ENCODE results near the gene GLI3. TPM values are rescaled to one million over a fixed set of nuclear protein-coding genes. Genes with fewer than 3 reads are reported as not detected.

Gene GLI3
- total RNA-seq, 1 experiment from 2014 or later, result 45.0 TPM

DNA sequence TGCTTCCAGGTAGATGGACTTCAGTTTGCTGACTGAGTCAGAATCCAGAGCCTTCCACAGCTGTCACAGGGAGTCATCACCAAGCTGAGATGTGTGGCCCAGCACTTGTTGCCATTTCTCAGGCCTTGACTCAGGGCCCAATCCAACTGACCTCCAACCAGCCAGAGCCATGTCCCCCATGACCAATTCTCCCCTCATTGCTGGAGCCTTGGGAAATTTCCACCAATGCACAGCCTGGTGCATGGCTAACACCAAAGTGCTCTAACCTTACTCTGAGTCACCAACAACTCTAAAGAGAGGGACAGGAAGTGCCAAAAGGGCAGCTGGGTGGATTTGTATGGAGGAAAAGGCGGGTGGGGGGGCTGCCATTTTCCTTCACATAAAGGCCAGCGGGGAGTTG is 13.4 kb upstream of the GLI3 start:
- H3K56ac ChIP-seq (ENCODE audit: insufficient read length, low read depth, low read length), result no peak overlapping the region
- DNase-seq, result no peak
- H3K9me3 Mint-ChIP-seq, result peaks cover 12 to 17% of the 10 kb centered on the region in 2 experiments; a peak in 4 of 5 replicates
- H2BK120ac ChIP-seq (ENCODE audit: low read depth, low read length, poor library complexity, severe bottlenecking), result no peak overlapping the region
- no peak overlapping the region for H3K27ac Mint-ChIP-seq
- TF ChIP-seq, protein P1, sequence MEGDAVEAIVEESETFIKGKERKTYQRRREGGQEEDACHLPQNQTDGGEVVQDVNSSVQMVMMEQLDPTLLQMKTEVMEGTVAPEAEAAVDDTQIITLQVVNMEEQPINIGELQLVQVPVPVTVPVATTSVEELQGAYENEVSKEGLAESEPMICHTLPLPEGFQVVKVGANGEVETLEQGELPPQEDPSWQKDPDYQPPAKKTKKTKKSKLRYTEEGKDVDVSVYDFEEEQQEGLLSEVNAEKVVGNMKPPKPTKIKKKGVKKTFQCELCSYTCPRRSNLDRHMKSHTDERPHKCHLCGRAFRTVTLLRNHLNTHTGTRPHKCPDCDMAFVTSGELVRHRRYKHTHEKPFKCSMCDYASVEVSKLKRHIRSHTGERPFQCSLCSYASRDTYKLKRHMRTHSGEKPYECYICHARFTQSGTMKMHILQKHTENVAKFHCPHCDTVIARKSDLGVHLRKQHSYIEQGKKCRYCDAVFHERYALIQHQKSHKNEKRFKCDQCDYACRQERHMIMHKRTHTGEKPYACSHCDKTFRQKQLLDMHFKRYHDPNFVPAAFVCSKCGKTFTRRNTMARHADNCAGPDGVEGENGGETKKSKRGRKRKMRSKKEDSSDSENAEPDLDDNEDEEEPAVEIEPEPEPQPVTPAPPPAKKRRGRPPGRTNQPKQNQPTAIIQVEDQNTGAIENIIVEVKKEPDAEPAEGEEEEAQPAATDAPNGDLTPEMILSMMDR (conservative IDR thresholded peaks at IDR 0.05), result no peak
- H2BK12ac ChIP-seq (ENCODE audit: insufficient read length, low read depth, low read length), result no peak overlapping the region
- no peak overlapping the region for H3K4me3 Mint-ChIP-seq
- no peaks in the 10 kb centered on the region for H3K79me2 ChIP-seq (ENCODE audit: insufficient read depth, low read length)
- H3K18ac ChIP-seq (ENCODE audit: insufficient read length, low read depth, low read length), result no peak overlapping the region
- H4K8ac ChIP-seq (replicated peaks; ENCODE audit: insufficient read length, low read depth, low read length), result no peak overlapping the region
- H3K4me1 Mint-ChIP-seq, result no peaks in the 10 kb centered on the region
- H2BK5ac ChIP-seq (ENCODE audit: insufficient read length, low read length), result no peak overlapping the region
- no peaks in the 10 kb centered on the region for H4K20me1 ChIP-seq (ENCODE audit: control insufficient read depth, insufficient read depth, insufficient read length)
- no peak overlapping the region for H2BK15ac ChIP-seq (ENCODE audit: low read depth, low read length)
- no peaks in the 10 kb centered on the region for H3K79me1 ChIP-seq (ENCODE audit: insufficient read depth, low read depth, low read length, poor library complexity, severe bottlenecking)
- no peak overlapping the region for H3T11ph ChIP-seq (ENCODE audit: low read length)
- no peak overlapping the region for H3K4me2 ChIP-seq (ENCODE audit: insufficient read depth, insufficient read length, low read length)
- no peak overlapping the region for H3K14ac ChIP-seq (ENCODE audit: insufficient read depth, low read length)
- H3K9ac ChIP-seq (ENCODE audit: extremely low read depth, insufficient read length, low read length), result no peak overlapping the region
- no peak overlapping the region for H3K23ac ChIP-seq (ENCODE audit: insufficient read length, low read depth, low read length)
- 0 out of 2 replicates have a peak, but pooled peaks cover 1% of the 10 kb centered on the region for H3K27me3 Mint-ChIP-seq (ENCODE audit: low read depth)
- no peaks in the 10 kb centered on the region for H3K27me3 ChIP-seq (ENCODE audit: insufficient read depth, low read length)
- no peak overlapping the region for H2AFZ ChIP-seq (ENCODE audit: low read length)
- H3K27ac ChIP-seq (ENCODE audit: insufficient read length, low read depth, low read length), result no peak overlapping the region
- no peak overlapping the region for H4K91ac ChIP-seq (ENCODE audit: insufficient read length, low read depth, low read length)
- no peaks in the 10 kb centered on the region for H3K23me2 ChIP-seq (ENCODE audit: insufficient read length, low read depth, low read length, poor library complexity, severe bottlenecking)
- no peak overlapping the region for H4K5ac ChIP-seq (ENCODE audit: insufficient read length, low read depth, low read length)
- no CpG with 5 or more reads among the region's 2 CpGs for WGBS (ENCODE audit: extremely low coverage, insufficient read length, low lambda C conversion rate)
- peaks cover 0 to 16% (median 0%) of the 10 kb centered on the region in 3 experiments; a peak in 4 of 7 replicates for H3K36me3 Mint-ChIP-seq (ENCODE audit: insufficient read depth in 1 of 3, low read depth in 3 of 3)
- H3K4me1 ChIP-seq (ENCODE audit: insufficient read depth, low read length), result no peaks in the 10 kb centered on the region
- H2BK20ac ChIP-seq (ENCODE audit: low read depth, low read length, poor library complexity, severe bottlenecking), result no peak overlapping the region
- no peak overlapping the region for H2AK5ac ChIP-seq (ENCODE audit: insufficient read length, low read length)
- H3K9me3 ChIP-seq (ENCODE audit: control insufficient read depth, low read depth, low read length), result no peaks in the 10 kb centered on the region
- H3K4ac ChIP-seq (ENCODE audit: low read depth, low read length), result no peak overlapping the region
